Measurements from ENCODE around the gene ZC3H15. TPM values are rescaled to one million over a fixed set of nuclear protein-coding genes. Genes with fewer than 3 reads are reported as not detected.

Gene ZC3H15
- total RNA-seq, 1 experiment from 2014 or later: 69.7 TPM

GRCh38 chr2:186542002-186542401 lies 55.9 kb downstream of the ZC3H15 start:
- DNase-seq (ENCODE audit: low read depth): no peak

- DNase-seq (ENCODE audit: low read depth): peak; percentile 64
These were observed 57.6 kb downstream of the ZC3H15 start for GRCh38 chr2:186543561-186544131.

- peak; percentile 92 for DNase-seq (ENCODE audit: low read depth)
These were observed 58.2 kb downstream of the ZC3H15 start for GRCh38 chr2:186544255-186544675.

- DNase-seq (ENCODE audit: low read depth): no peak
These were observed 60.8 kb downstream of the ZC3H15 start for GRCh38 chr2:186546846-186547245.

- DNase-seq (ENCODE audit: low read depth): no peak
These were observed 65.4 kb downstream of the ZC3H15 start for GRCh38 chr2:186551323-186552050.

GRCh38 chr2:186554429-186554828 lies 68.4 kb downstream of the ZC3H15 start:
- no peak for DNase-seq (ENCODE audit: low read depth)

- no peak for DNase-seq (ENCODE audit: low read depth)
These were observed 69.0 kb downstream of the ZC3H15 start for GRCh38 chr2:186554850-186555671.

GRCh38 chr2:186558512-186559276 lies 72.6 kb downstream of the ZC3H15 start:
- no peak for DNase-seq (ENCODE audit: low read depth)

Other genes with a start within 250 kb of the ZC3H15 start
- 45.9 and 69.9 TPM in 2 replicates for gene ITGAV, start 103.8 kb downstream of the ZC3H15 start, total RNA-seq (2014; rRNA removed; shearing (Covaris generic))
- gene FAM171B, start 207.8 kb downstream of the ZC3H15 start, total RNA-seq (2014; rRNA removed; shearing (Covaris generic)): 0.69 and 1.7 TPM in 2 replicates

All from M059J (cell line).